Endothelial cell of umbilical vein (primary cell): ENCODE measurements around the gene CERS6. TPM values are rescaled to one million over a fixed set of nuclear protein-coding genes. Genes with fewer than 3 reads are reported as not detected.
"Not testable (repeated sequence)": the region's sequence is repeated elsewhere in the genome, so short reads cannot be mapped to it uniquely, and the experiment has no call there.

Experiments
- BruUV-seq: library from RNA; stranded (reverse); fragments of 400-500 nt; replicated peaks from 2 replicates; lab custom pipeline; 2021; lab: Mats Ljungman, UMichigan
- CTCF ChIA-PET: fragments of 300-600, 350-600 bp; sonication (Branson Sonifier 250); formaldehyde crosslinking; loops from one replicate; lab custom pipeline; 2021; ENCODE audit warnings: antibody characterized with exemption, inconsistent platforms; lab: Charles Lee
- POLR2A ChIA-PET: fragments of 300-600, 350-600 bp; sonication (Branson Sonifier 250); formaldehyde crosslinking; loops from one replicate; lab custom pipeline; 2021; ENCODE audit warnings: antibody characterized with exemption, inconsistent platforms; lab: Charles Lee
- DNase-seq: peaks from one replicate; pipeline ENCODE4 v3.0.0-alpha.2; 2011; ENCODE audit warnings: low read depth, low spot score
- FAIRE-seq: peaks from 2 replicates; lab custom pipeline; 2011; peaks lifted over from hg19 to GRCh38; lab: Jason Lieb, UNC
- H2AFZ ChIP-seq: 2 replicates; pipeline ENCODE4 v1.6.0; 2012; ENCODE audit warnings: low read depth, low read length, control low read depth, inconsistent platforms
- H3K27ac ChIP-seq: 2 replicates; pipeline ENCODE4 v1.5.1; 2011; ENCODE audit warnings: low read depth, mild to moderate bottlenecking, control low read depth, low read length, moderate library complexity; ENCODE audit not compliant: insufficient read depth
- H3K27me3 ChIP-seq, 2 experiments: 2 replicates each; pipeline versions ENCODE4 v1.6.0 to v1.6.1; 2011; ENCODE audit warnings: low read length in 2 of 2, mixed read lengths in 1 of 2; ENCODE audit not compliant: control insufficient read depth in 2 of 2, insufficient read depth in 2 of 2
- H3K36me3 ChIP-seq, 2 experiments: 2 replicates in 1 of 2; 3 replicates in 1 of 2; pipeline ENCODE4 v1.5.1; 2011; ENCODE audit warnings: low read length in 2 of 2, mild to moderate bottlenecking in 1 of 2, moderate library complexity in 1 of 2; ENCODE audit not compliant: control insufficient read depth in 2 of 2, insufficient read depth in 2 of 2; ENCODE audit errors: extremely low read depth in 1 of 2
- H3K4me1 ChIP-seq: 3 replicates; pipeline ENCODE4 v1.5.1; 2011; ENCODE audit warnings: mild to moderate bottlenecking, low read length; ENCODE audit not compliant: control insufficient read depth, insufficient read depth; ENCODE audit errors: extremely low read depth
- H3K4me2 ChIP-seq: 2 replicates; pipeline ENCODE4 v1.6.1; 2011; ENCODE audit warnings: low read length, control low read depth, mixed read lengths; ENCODE audit not compliant: insufficient read depth
- H3K4me3 ChIP-seq, 3 experiments: fragments of 200-600 bp in 1 of 3; sonication (generic), shearing (Covaris generic) in 1 of 3; replicated peaks in 1 of 3; 2 replicates each; pipeline ENCODE4 v1.5.1; 2011 to 2016; ENCODE audit warnings: control low read depth in 3 of 3, low read length in 3 of 3, mild to moderate bottlenecking in 2 of 3, inconsistent platforms in 1 of 3, low read depth in 1 of 3, moderate library complexity in 1 of 3; ENCODE audit not compliant: insufficient read depth in 1 of 3
- H3K79me2 ChIP-seq: 2 replicates; pipeline ENCODE4 v1.6.0; 2012; ENCODE audit warnings: low read length, inconsistent platforms; ENCODE audit not compliant: control insufficient read depth, insufficient read depth
- H3K9ac ChIP-seq: replicated peaks from 2 replicates; pipeline ENCODE3; 2011; ENCODE audit warnings: low read length, control low read depth; ENCODE audit not compliant: insufficient read depth; ENCODE audit errors: extremely low read depth
- H3K9me1 ChIP-seq: replicated peaks from 3 replicates; pipeline ENCODE4 v1.6.0; 2011; ENCODE audit warnings: mild to moderate bottlenecking, low read length; ENCODE audit not compliant: control insufficient read depth, insufficient read depth; ENCODE audit errors: extremely low read depth
- H3K9me3 ChIP-seq: replicated peaks from 2 replicates; pipeline ENCODE4 v1.5.1; 2012; ENCODE audit warnings: low read length, inconsistent platforms; ENCODE audit not compliant: control insufficient read depth, insufficient read depth
- H4K20me1 ChIP-seq: replicated peaks from 2 replicates; pipeline ENCODE3; 2011; ENCODE audit warnings: mild to moderate bottlenecking, low read length; ENCODE audit not compliant: control insufficient read depth, insufficient read depth; ENCODE audit errors: extremely low read depth
- EZH2 ChIP-seq: IDR thresholded peaks from 2 replicates; pipeline ENCODE4 v1.6.1; 2012; ENCODE audit warnings: borderline replicate concordance, low read depth, mild to moderate bottlenecking, moderate library complexity, low read length, inconsistent platforms; ENCODE audit not compliant: severe bottlenecking
- FOS ChIP-seq: IDR thresholded peaks from 2 replicates; pipeline ENCODE4 v1.6.1; 2011; ENCODE audit warnings: mild to moderate bottlenecking, low read length, moderate library complexity, borderline replicate concordance; ENCODE audit not compliant: insufficient read depth
- JUN ChIP-seq: IDR thresholded peaks from 2 replicates; pipeline ENCODE4 v1.6.1; 2011; ENCODE audit warnings: borderline replicate concordance, low read depth; ENCODE audit not compliant: insufficient read length, insufficient read depth
- MYC ChIP-seq: IDR thresholded peaks from one replicate; pipeline ENCODE4 v1.6.1; 2011; ENCODE audit warnings: mild to moderate bottlenecking, low read depth, low read length
- POLR2A ChIP-seq: IDR thresholded peaks from 2 replicates; pipeline ENCODE4 v1.6.1; 2012; ENCODE audit warnings: low read depth, mild to moderate bottlenecking, control low read depth, low read length
- POLR2AphosphoS5 ChIP-seq: IDR thresholded peaks from 2 replicates; pipeline ENCODE4 v1.6.1; 2012; ENCODE audit warnings: low read depth, mild to moderate bottlenecking, control low read depth, low read length, moderate library complexity; ENCODE audit not compliant: insufficient read depth
- dilution Hi-C: fragments of 300-500 bp; cut with MboI; formaldehyde crosslinking; loops from one replicate; pipeline ENCODE4 v1.15.0; 2019; ENCODE audit warnings: low sequenced_read_pairs; ENCODE audit not compliant: extremely low pct_ligation_motif_present
- intact Hi-C: fragments of 100-400 bp; cut with micrococcal nuclease; formaldehyde crosslinking; loops from one replicate; pipeline ENCODE4 v1.10.0; 2022
- polyA plus RNA-seq, 4 experiments: library from polyadenylated mRNA; depleted of rRNA in 3 of 4; stranded (reverse) in 3 of 4; unstranded in 1 of 4; fragments of >200 nt; gene quantifications; 2 replicates each; pipeline versions ENCODE4 v1.2.1 to v1.2.3, GENCODE V29; 2011 to 2012; ENCODE audit warnings: missing spikeins in 1 of 4
- total RNA-seq: library from RNA; stranded (reverse); gene quantifications from 2 replicates; pipeline ENCODE4 v1.2.3, GENCODE V29; 2021
- TF ChIP-seq, protein P1 (sequence below), 2 donors: IDR thresholded peaks; 1 replicate in 1 of 2; 2 replicates in 1 of 2; pipeline ENCODE4 v1.5.1; 2011; ENCODE audit warnings: low read length in 2 of 2, mild to moderate bottlenecking in 2 of 2, moderate library complexity in 2 of 2, control low read depth in 1 of 2, inconsistent platforms in 1 of 2, low read depth in 1 of 2; ENCODE audit not compliant: insufficient read depth in 1 of 2; ENCODE audit errors: extremely low read depth in 1 of 2
- TF ChIP-seq, protein P2 (sequence below): IDR thresholded peaks from 2 replicates; pipeline ENCODE4 v1.6.1; 2011; ENCODE audit not compliant: insufficient read depth, insufficient read length

Gene CERS6
- total and polyA plus RNA-seq, 2 donors (not counting 3 experiments of a cell fraction or from before 2014, with no cell fraction given) = 2.7 to 11.7 TPM

DNA sequence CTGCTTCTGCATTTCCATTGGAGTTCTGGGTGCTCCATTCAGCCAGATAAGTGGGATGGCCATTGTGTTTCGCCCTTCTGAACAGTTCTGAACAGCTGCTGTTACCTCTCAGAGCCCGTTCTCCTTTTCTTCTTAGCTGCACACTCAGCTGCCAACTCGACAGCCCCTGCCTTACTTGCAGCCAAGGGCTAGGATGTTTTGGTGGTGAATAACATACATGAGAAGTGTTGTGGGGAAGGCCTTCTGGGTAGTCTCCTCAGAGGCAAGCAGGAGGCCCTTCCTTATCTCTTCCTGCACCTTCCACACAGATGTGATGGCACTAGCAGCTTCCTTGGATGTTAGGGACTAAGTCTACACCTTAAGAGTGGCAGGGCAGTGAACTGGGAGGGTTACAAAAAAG, 207.9 kb downstream of the CERS6 start:
- H3K9ac ChIP-seq = no peak overlapping the region
- H3K4me1 ChIP-seq = no peaks in the 10 kb centered on the region
- H3K4me2 ChIP-seq = no peak overlapping the region
- TF ChIP-seq FOS = no peak
- TF ChIP-seq POLR2AphosphoS5 = no peak
- no peak for TF ChIP-seq POLR2A
- TF ChIP-seq EZH2 = no peak
- TF ChIP-seq MYC = no peak
- TF ChIP-seq, protein P1, sequence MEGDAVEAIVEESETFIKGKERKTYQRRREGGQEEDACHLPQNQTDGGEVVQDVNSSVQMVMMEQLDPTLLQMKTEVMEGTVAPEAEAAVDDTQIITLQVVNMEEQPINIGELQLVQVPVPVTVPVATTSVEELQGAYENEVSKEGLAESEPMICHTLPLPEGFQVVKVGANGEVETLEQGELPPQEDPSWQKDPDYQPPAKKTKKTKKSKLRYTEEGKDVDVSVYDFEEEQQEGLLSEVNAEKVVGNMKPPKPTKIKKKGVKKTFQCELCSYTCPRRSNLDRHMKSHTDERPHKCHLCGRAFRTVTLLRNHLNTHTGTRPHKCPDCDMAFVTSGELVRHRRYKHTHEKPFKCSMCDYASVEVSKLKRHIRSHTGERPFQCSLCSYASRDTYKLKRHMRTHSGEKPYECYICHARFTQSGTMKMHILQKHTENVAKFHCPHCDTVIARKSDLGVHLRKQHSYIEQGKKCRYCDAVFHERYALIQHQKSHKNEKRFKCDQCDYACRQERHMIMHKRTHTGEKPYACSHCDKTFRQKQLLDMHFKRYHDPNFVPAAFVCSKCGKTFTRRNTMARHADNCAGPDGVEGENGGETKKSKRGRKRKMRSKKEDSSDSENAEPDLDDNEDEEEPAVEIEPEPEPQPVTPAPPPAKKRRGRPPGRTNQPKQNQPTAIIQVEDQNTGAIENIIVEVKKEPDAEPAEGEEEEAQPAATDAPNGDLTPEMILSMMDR (IDR thresholded peaks at IDR 0.05; ENCODE audit: extremely low read depth in 1 of 2, insufficient read depth in 1 of 2, low read depth in 1 of 2, low read length in 2 of 2) = no peak
- TF ChIP-seq, protein P2, sequence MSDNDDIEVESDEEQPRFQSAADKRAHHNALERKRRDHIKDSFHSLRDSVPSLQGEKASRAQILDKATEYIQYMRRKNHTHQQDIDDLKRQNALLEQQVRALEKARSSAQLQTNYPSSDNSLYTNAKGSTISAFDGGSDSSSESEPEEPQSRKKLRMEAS = no peak
- TF ChIP-seq JUN = no peak
- H3K9me3 ChIP-seq = no peaks in the 10 kb centered on the region
- BruUV-seq = no TSS peak
- intact Hi-C loops = no loop called here
- no peak overlapping the region for H3K27ac ChIP-seq
- POLR2A ChIA-PET = no interaction called here
- no peaks in the 10 kb centered on the region for H3K36me3 ChIP-seq
- no peaks in the 10 kb centered on the region for H3K79me2 ChIP-seq
- CTCF ChIA-PET = interaction anchor here (1.7 kb wide), 1 partner anchor 8 kb away, joined by 3 read pairs; no protein-coding TSS in a partner anchor
- H3K4me3 ChIP-seq = no peak overlapping the region
- dilution Hi-C loops = no loop called here
- no peaks in the 10 kb centered on the region for H4K20me1 ChIP-seq
- FAIRE-seq = no peak
- H3K27me3 ChIP-seq = no peaks in the 10 kb centered on the region
- no peak overlapping the region for H2AFZ ChIP-seq
- DNase-seq = no peak
- H3K9me1 ChIP-seq = no peaks in the 10 kb centered on the region

DNA sequence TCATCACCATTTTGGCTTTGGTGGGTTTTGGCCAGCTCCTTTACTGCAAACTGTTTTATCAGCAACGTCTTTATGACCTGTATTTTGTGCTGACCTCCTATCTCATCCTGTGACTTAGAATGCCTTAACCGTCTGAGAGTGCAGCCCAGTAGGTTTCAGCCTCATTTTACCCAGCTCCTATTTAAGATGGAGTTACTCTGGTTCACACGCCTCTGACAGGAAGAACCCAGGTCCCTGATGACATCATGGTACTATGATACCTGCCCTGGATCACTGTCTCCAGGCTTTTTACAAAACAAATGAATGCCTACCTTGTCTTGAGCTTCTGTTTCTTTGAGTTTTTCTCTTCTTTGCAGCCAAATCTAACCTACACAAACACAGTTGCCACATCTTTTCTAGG, 208.6 kb downstream of the CERS6 start:
- H2AFZ ChIP-seq, intact Hi-C loops, dilution Hi-C loops, H4K20me1 ChIP-seq, H3K4me2 ChIP-seq, H3K9ac ChIP-seq, H3K4me1 ChIP-seq, FAIRE-seq, H3K27me3 ChIP-seq, POLR2A ChIA-PET, H3K4me3 ChIP-seq, H3K27ac ChIP-seq, BruUV-seq, DNase-seq, H3K9me1 ChIP-seq, H3K9me3 ChIP-seq, H3K36me3 ChIP-seq, H3K79me2 ChIP-seq: not testable (repeated sequence)
- CTCF ChIA-PET = interaction anchor here (1.7 kb wide), 1 partner anchor 9 kb away, joined by 3 read pairs; no protein-coding TSS in a partner anchor
